A673 (cell line): ENCODE data around the gene ELL2. TPM values are rescaled to one million over a fixed set of nuclear protein-coding genes. Genes with fewer than 3 reads are reported as not detected.

ENCODE experiments used
- BruUV-seq: library from RNA; stranded (reverse); fragments of 400-500 nt; replicated peaks from 2 replicates; lab custom pipeline; 2021; lab: Mats Ljungman, UMichigan
- CTCF ChIA-PET: fragments of 300-600 bp; sonication (Branson Sonifier 250); formaldehyde crosslinking; loops from one replicate; lab custom pipeline; 2022; ENCODE audit warnings: antibody characterized with exemption; lab: Charles Lee
- POLR2A ChIA-PET: fragments of 300-600 bp; sonication (Branson Sonifier 250); formaldehyde crosslinking; loops from one replicate; lab custom pipeline; 2022; ENCODE audit warnings: antibody characterized with exemption; ENCODE audit not compliant: low non-redundant PET; lab: Charles Lee
- DNase-seq: peaks from one replicate; pipeline ENCODE4 v3.0.0-alpha.2; 2015; ENCODE audit warnings: low spot score
- H3K27ac ChIP-seq: fragments of 200-600 bp; sonication (generic); 2 replicates; pipeline ENCODE4 v1.5.1; 2016; ENCODE audit warnings: mixed run types, low read depth, mild to moderate bottlenecking, mixed read lengths, antibody characterized with exemption, low read length; ENCODE audit not compliant: poor library complexity, severe bottlenecking
- H3K27me3 ChIP-seq: fragments of 200-600 bp; sonication (generic); replicated peaks from 2 replicates; pipeline ENCODE4 v1.6.1; 2017; ENCODE audit warnings: mixed run types, low read depth, mild to moderate bottlenecking, mixed read lengths, antibody characterized with exemption, low read length; ENCODE audit not compliant: insufficient read depth, poor library complexity
- H3K36me3 ChIP-seq: fragments of 200-600 bp; sonication (generic); 2 replicates; pipeline ENCODE4 v1.6.1; 2016; ENCODE audit warnings: mixed run types, mild to moderate bottlenecking, mixed read lengths, antibody characterized with exemption, low read length; ENCODE audit not compliant: insufficient read depth, poor library complexity, severe bottlenecking
- H3K4me1 ChIP-seq: fragments of 200-600 bp; sonication (generic); 2 replicates; pipeline ENCODE4 v1.6.1; 2017; ENCODE audit warnings: mixed run types, mild to moderate bottlenecking, mixed read lengths, antibody characterized with exemption, low read length; ENCODE audit not compliant: insufficient read depth, poor library complexity, severe bottlenecking
- H3K4me3 ChIP-seq: fragments of 200-600 bp; sonication (generic); 2 replicates; pipeline ENCODE4 v1.5.1; 2016; ENCODE audit warnings: low read depth, mixed run types, mild to moderate bottlenecking, mixed read lengths, low read length; ENCODE audit not compliant: poor library complexity, severe bottlenecking
- H3K9me3 ChIP-seq: fragments of 200-600 bp; sonication (generic); 2 replicates; pipeline ENCODE4 v1.6.1; 2016; ENCODE audit warnings: mixed run types, low read depth, mild to moderate bottlenecking, mixed read lengths, antibody characterized with exemption, low read length; ENCODE audit not compliant: poor library complexity, severe bottlenecking
- EZH2 ChIP-seq: fragments of 200-600 bp; sonication (generic); IDR thresholded peaks from 2 replicates; pipeline ENCODE4 v1.6.1; 2017; ENCODE audit warnings: borderline replicate concordance, low read depth, mild to moderate bottlenecking, mixed read lengths, antibody characterized with exemption, low read length; ENCODE audit not compliant: poor library complexity, severe bottlenecking
- intact Hi-C: fragments of 100-400 bp; cut with micrococcal nuclease; formaldehyde crosslinking; loops from one replicate; pipeline ENCODE4 v1.10.0; 2022; ENCODE audit not compliant: unreplicated experiment
- total RNA-seq: library from RNA; stranded (reverse); gene quantifications from 2 replicates; pipeline ENCODE4 v1.2.3, GENCODE V29; 2021
- TF ChIP-seq, protein P1 (sequence below): fragments of 300-800, 200-600 bp; sonication (generic); conservative IDR thresholded peaks from 2 replicates; pipeline ENCODE4 v1.5.1; 2017; ENCODE audit warnings: low read depth, mild to moderate bottlenecking, antibody characterized with exemption, low read length, moderate library complexity, mixed read lengths

ELL2 gene
- total RNA-seq, 1 experiment from 2014 or later = 12.0 TPM

DNA sequence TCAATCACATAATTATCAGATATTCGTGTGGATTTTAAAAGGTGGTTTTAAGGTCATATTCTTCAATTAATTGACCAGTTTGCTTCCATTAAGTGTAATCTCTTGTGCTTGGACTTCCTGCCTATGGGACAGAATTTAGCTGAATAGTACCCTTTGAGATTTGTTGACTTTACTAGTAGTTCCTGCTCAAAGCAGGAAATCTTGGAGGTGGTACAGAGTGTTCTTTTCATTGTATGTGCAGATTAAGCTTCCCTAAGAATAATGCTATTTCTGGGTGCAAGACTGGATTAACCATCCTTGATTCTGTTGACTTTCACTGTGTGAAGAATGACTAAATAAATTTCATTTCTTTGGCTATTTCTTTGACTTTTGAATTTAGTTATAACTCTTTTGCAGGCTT lies 45.4 kb upstream of the ELL2 start:
- no peaks in the 10 kb centered on the region for H3K36me3 ChIP-seq
- ChIA-PET POLR2A (no interaction called here), CTCF (no interaction called here)
- no peaks in the 10 kb centered on the region for H3K27me3 ChIP-seq
- no TSS peak for BruUV-seq
- peaks cover 4% of the 10 kb centered on the region for H3K4me1 ChIP-seq
- intact Hi-C loops = no loop called here
- no peak overlapping the region for H3K27ac ChIP-seq
- DNase-seq = no peak
- no peak for TF ChIP-seq EZH2
- TF ChIP-seq, protein P1, sequence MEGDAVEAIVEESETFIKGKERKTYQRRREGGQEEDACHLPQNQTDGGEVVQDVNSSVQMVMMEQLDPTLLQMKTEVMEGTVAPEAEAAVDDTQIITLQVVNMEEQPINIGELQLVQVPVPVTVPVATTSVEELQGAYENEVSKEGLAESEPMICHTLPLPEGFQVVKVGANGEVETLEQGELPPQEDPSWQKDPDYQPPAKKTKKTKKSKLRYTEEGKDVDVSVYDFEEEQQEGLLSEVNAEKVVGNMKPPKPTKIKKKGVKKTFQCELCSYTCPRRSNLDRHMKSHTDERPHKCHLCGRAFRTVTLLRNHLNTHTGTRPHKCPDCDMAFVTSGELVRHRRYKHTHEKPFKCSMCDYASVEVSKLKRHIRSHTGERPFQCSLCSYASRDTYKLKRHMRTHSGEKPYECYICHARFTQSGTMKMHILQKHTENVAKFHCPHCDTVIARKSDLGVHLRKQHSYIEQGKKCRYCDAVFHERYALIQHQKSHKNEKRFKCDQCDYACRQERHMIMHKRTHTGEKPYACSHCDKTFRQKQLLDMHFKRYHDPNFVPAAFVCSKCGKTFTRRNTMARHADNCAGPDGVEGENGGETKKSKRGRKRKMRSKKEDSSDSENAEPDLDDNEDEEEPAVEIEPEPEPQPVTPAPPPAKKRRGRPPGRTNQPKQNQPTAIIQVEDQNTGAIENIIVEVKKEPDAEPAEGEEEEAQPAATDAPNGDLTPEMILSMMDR = no peak
- no peak overlapping the region for H3K4me3 ChIP-seq
- H3K9me3 ChIP-seq = peaks cover 4% of the 10 kb centered on the region

DNA sequence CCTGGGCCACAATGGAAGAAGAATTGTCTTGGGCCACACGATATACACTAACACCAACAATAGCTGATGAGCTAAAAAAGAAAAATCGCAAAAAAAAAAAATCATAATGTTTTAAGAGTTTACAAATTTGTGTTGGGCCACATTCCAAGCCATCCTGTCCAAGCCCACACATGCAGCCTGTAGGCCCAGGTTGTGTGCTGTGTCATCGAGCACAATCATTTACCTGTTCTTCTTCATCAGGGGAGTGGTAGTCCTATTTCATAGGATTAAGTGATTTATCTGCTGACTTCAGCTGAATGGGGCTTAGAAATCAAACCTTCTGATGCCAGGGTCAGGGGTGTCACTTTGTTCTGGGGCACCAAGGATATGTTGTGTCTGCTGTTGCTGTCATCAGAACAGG lies 44.6 kb upstream of the ELL2 start:
- Histone ChIP-seq H3K4me3 (no peak overlapping the region), H3K4me1 (peaks cover 4% of the 10 kb centered on the region), H3K36me3 (no peaks in the 10 kb centered on the region), H3K27ac (no peak overlapping the region), H3K9me3 (peaks cover 4% of the 10 kb centered on the region), H3K27me3 (no peaks in the 10 kb centered on the region)
- no peak for TF ChIP-seq EZH2
- TF ChIP-seq, protein P1 = no peak
- intact Hi-C loops = no loop called here
- BruUV-seq = no TSS peak
- no peak for DNase-seq
- ChIA-PET CTCF (no interaction called here), POLR2A (no interaction called here)

DNA sequence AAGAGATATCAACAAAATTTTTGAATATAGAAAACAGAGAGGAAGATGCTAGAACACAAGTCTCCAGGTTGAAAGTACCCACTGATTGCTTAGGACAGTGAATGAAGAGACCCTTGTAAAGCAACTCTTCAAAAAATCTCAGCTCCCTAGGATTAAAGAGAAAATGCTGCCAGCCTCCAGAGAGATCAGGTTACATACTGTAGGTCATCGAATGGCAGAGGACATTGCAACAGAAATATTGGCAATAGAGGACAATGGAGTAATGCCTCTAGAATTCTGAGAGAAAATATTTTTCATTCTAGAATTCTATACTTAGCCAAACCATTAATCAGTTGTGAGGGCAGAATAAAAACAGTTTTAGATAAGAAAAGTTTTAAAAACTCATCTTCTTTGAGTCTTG lies 43.1 kb upstream of the ELL2 start:
- H3K27me3 ChIP-seq = no peaks in the 10 kb centered on the region
- CTCF ChIA-PET = no interaction called here
- H3K4me3 ChIP-seq = no peak overlapping the region
- peaks cover 4% of the 10 kb centered on the region for H3K9me3 ChIP-seq
- H3K36me3 ChIP-seq = no peaks in the 10 kb centered on the region
- DNase-seq = no peak
- H3K27ac ChIP-seq = no peak overlapping the region
- no peaks in the 10 kb centered on the region for H3K4me1 ChIP-seq
- POLR2A ChIA-PET = no interaction called here
- TF ChIP-seq, protein P1 = no peak
- no peak for TF ChIP-seq EZH2
- BruUV-seq = no TSS peak
- intact Hi-C loops = no loop called here
